Parathyroid adenoma (tissue), 2 donors: ENCODE data around the gene DUSP28.

Experiments used
- H2AFZ ChIP-seq: fragments of 300-600 bp; sonication (generic); one replicate; pipeline ENCODE4 v1.7.0; 2017; ENCODE audit warnings: antibody characterized with exemption, mild to moderate bottlenecking
- H3K27ac ChIP-seq: fragments of 300-600 bp; sonication (generic); one replicate; pipeline ENCODE4 v1.7.0; 2017
- H3K27me3 ChIP-seq: fragments of 300-600 bp; sonication (generic); one replicate; pipeline ENCODE4 v1.7.0; 2017; ENCODE audit warnings: low read length; ENCODE audit not compliant: control insufficient read depth, insufficient read depth
- H3K36me3 ChIP-seq: fragments of 300-600 bp; sonication (generic); one replicate; pipeline ENCODE4 v1.7.0; 2017; ENCODE audit warnings: low read length; ENCODE audit not compliant: control insufficient read depth, insufficient read depth
- H3K4me1 ChIP-seq: fragments of 300-600 bp; sonication (generic); one replicate; pipeline ENCODE4 v1.7.0; 2017; ENCODE audit warnings: control low read depth
- H3K4me2 ChIP-seq: fragments of 300-600 bp; sonication (generic); one replicate; pipeline ENCODE4 v1.7.0; 2017; ENCODE audit warnings: low read length
- H3K4me3 ChIP-seq: fragments of 300-600 bp; sonication (generic); one replicate; pipeline ENCODE4 v1.7.0; 2017; ENCODE audit warnings: low read depth, low read length
- H3K79me2 ChIP-seq: fragments of 300-600 bp; sonication (generic); one replicate; pipeline ENCODE4 v1.7.0; 2017; ENCODE audit warnings: control low read depth
- H3K9ac ChIP-seq: fragments of 300-600 bp; sonication (generic); one replicate; pipeline ENCODE4 v1.7.0; 2017; ENCODE audit warnings: mild to moderate bottlenecking
- H3K9me3 ChIP-seq: fragments of 300-600 bp; sonication (generic); one replicate; pipeline ENCODE4 v1.7.0; 2017; ENCODE audit warnings: low read length; ENCODE audit not compliant: control insufficient read depth
- CTCF ChIP-seq: fragments of 300-600 bp; sonication (generic); IDR thresholded peaks from one replicate; pipeline ENCODE4 v1.7.0; 2017; ENCODE audit warnings: antibody characterized with exemption, mild to moderate bottlenecking
- donor health status: primary hyperparathyroidism.

DUSP28 gene

GRCh38 chr2:240578488-240578887 is 18.3 kb downstream of the DUSP28 start:
- Histone ChIP-seq H3K4me3 (no peak overlapping the region), H3K4me1 (no peaks in the 10 kb centered on the region), H3K9me3 (no peaks in the 10 kb centered on the region), H3K79me2 (peaks cover 25% of the 10 kb centered on the region), H3K9ac (no peak overlapping the region), H3K27ac (no peak overlapping the region), H3K36me3 (no peaks in the 10 kb centered on the region), H3K27me3 (no peaks in the 10 kb centered on the region), H3K4me2 (no peak overlapping the region), H2AFZ (no peak overlapping the region)
- no peak for TF ChIP-seq CTCF

- Histone ChIP-seq H3K4me1 (no peaks in the 10 kb centered on the region), H3K36me3 (no peaks in the 10 kb centered on the region), H3K79me2 (peaks cover 32% of the 10 kb centered on the region), H3K4me2 (no peak overlapping the region), H3K27ac (no peak overlapping the region), H3K4me3 (no peak overlapping the region), H2AFZ (no peak overlapping the region), H3K9ac (no peak overlapping the region), H3K9me3 (no peaks in the 10 kb centered on the region), H3K27me3 (no peaks in the 10 kb centered on the region)
- TF ChIP-seq CTCF = no peak
Measured at GRCh38 chr2:240579071-240579762, 19.1 kb downstream of the DUSP28 start.

GRCh38 chr2:240579771-240580614 is 19.8 kb downstream of the DUSP28 start:
- no peaks in the 10 kb centered on the region for H3K27me3 ChIP-seq
- H3K9me3 ChIP-seq = no peaks in the 10 kb centered on the region
- H3K36me3 ChIP-seq = no peaks in the 10 kb centered on the region
- H2AFZ ChIP-seq = no peak overlapping the region
- H3K4me2 ChIP-seq = no peak overlapping the region
- H3K9ac ChIP-seq = no peak overlapping the region
- peaks cover 6% of the 10 kb centered on the region for H3K4me1 ChIP-seq
- H3K4me3 ChIP-seq = no peak overlapping the region
- no peak for TF ChIP-seq CTCF
- no peak overlapping the region for H3K27ac ChIP-seq
- peaks cover 39% of the 10 kb centered on the region for H3K79me2 ChIP-seq

GRCh38 chr2:240581811-240582210 is 21.7 kb downstream of the DUSP28 start:
- H3K27ac ChIP-seq = no peak overlapping the region
- H3K9ac ChIP-seq = no peak overlapping the region
- H3K36me3 ChIP-seq = no peaks in the 10 kb centered on the region
- no peak overlapping the region for H2AFZ ChIP-seq
- no peaks in the 10 kb centered on the region for H3K27me3 ChIP-seq
- H3K4me2 ChIP-seq = no peak overlapping the region
- no peak overlapping the region for H3K4me3 ChIP-seq
- no peak for TF ChIP-seq CTCF
- H3K79me2 ChIP-seq = peaks cover 50% of the 10 kb centered on the region
- H3K4me1 ChIP-seq = peaks cover 11% of the 10 kb centered on the region
- no peaks in the 10 kb centered on the region for H3K9me3 ChIP-seq
